Measurements from ENCODE around the gene HJV.

- TF ChIP-seq POLR2AphosphoS5 (IDR thresholded peaks at IDR 0.05; ENCODE audit: low read depth, low read length) (no peak), POLR2A (IDR thresholded peaks at IDR 0.05; ENCODE audit: low read depth, low read length) (no peak), TAF1 (IDR thresholded peaks at IDR 0.05; ENCODE audit: borderline replicate concordance, low read depth, low read length) (no peak)
Observed at GRCh38 chr1:146021050-146021445, 487 bp downstream of the HJV start.
